Mesenchymal stem cell (in vitro differentiated cells and primary cell): ENCODE results near the gene MMS19.

Experiments used
- DNase-seq: peaks from one replicate; pipeline ENCODE4 v3.0.0-alpha.2; 2013
- H2AFZ ChIP-seq: one replicate; pipeline ENCODE4 v1.6.1; 2013; ENCODE audit warnings: low read depth, mild to moderate bottlenecking, control low read depth, inconsistent platforms, low read length, moderate library complexity
- H2AK5ac ChIP-seq: 2 replicates; pipeline ENCODE4 v1.6.1; 2013; ENCODE audit warnings: low read length, moderate library complexity, mild to moderate bottlenecking, inconsistent platforms; ENCODE audit not compliant: severe bottlenecking
- H2BK120ac ChIP-seq: one replicate; pipeline ENCODE4 v1.6.1; 2013; ENCODE audit warnings: low read depth, mild to moderate bottlenecking, inconsistent platforms, low read length, moderate library complexity
- H2BK12ac ChIP-seq, 2 experiments: one replicate each; pipeline ENCODE4 v1.6.1; 2013; ENCODE audit warnings: inconsistent platforms in 2 of 2, low read length in 2 of 2, mild to moderate bottlenecking in 2 of 2, moderate library complexity in 2 of 2, control low read depth in 1 of 2
- H2BK15ac ChIP-seq: one replicate; pipeline ENCODE4 v1.6.1; 2013; ENCODE audit warnings: mild to moderate bottlenecking, low read depth, inconsistent platforms; ENCODE audit not compliant: poor library complexity, severe bottlenecking
- H2BK5ac ChIP-seq: 2 replicates; pipeline ENCODE4 v1.6.1; 2013; ENCODE audit warnings: low read depth, mild to moderate bottlenecking, low read length, control low read depth, inconsistent platforms; ENCODE audit not compliant: poor library complexity, severe bottlenecking
- H3K14ac ChIP-seq, 2 experiments: one replicate each; pipeline ENCODE4 v1.6.1; 2013; ENCODE audit warnings: inconsistent platforms in 2 of 2, low read length in 2 of 2, control low read depth in 1 of 2, mild to moderate bottlenecking in 1 of 2, moderate library complexity in 1 of 2
- H3K18ac ChIP-seq, 2 experiments: one replicate each; pipeline ENCODE4 v1.6.1; 2013; ENCODE audit warnings: inconsistent platforms in 2 of 2, low read length in 2 of 2, control low read depth in 1 of 2, low read depth in 1 of 2, mild to moderate bottlenecking in 1 of 2
- H3K23ac ChIP-seq, 2 experiments: one replicate each; pipeline ENCODE4 v1.6.1; 2013; ENCODE audit warnings: inconsistent platforms in 2 of 2, low read length in 2 of 2, mild to moderate bottlenecking in 2 of 2, moderate library complexity in 2 of 2, control low read depth in 1 of 2
- H3K27ac ChIP-seq: 2 replicates; pipeline ENCODE4 v1.5.1; 2013; ENCODE audit warnings: mild to moderate bottlenecking, moderate library complexity, low read length, control low read depth, inconsistent platforms; ENCODE audit not compliant: poor library complexity, severe bottlenecking
- H3K27me3 ChIP-seq, 2 experiments: 2 replicates each; pipeline versions ENCODE4 v1.6.1 to v1.7.0; 2013; ENCODE audit warnings: low read length in 2 of 2, mild to moderate bottlenecking in 2 of 2, moderate library complexity in 2 of 2, control low read depth in 1 of 2, inconsistent platforms in 1 of 2; ENCODE audit not compliant: control insufficient read depth in 1 of 2, insufficient read depth in 1 of 2
- H3K36me3 ChIP-seq, 2 experiments: 2 replicates each; pipeline versions ENCODE4 v1.6.1 to v1.7.0; 2013; ENCODE audit warnings: low read length in 2 of 2, control low read depth in 1 of 2, inconsistent platforms in 1 of 2, low read depth in 1 of 2, mild to moderate bottlenecking in 1 of 2; ENCODE audit not compliant: insufficient read depth in 2 of 2, control insufficient read depth in 1 of 2
- H3K4ac ChIP-seq, 2 experiments: one replicate each; pipeline ENCODE4 v1.6.1; 2013; ENCODE audit warnings: inconsistent platforms in 2 of 2, low read length in 2 of 2, mild to moderate bottlenecking in 2 of 2, moderate library complexity in 2 of 2, control low read depth in 1 of 2, low read depth in 1 of 2
- H3K4me1 ChIP-seq: 2 replicates; pipeline ENCODE4 v1.6.1; 2013; ENCODE audit warnings: low read depth, low read length, control low read depth; ENCODE audit not compliant: control insufficient read depth, insufficient read depth
- H3K4me2 ChIP-seq: 2 replicates; pipeline ENCODE4 v1.6.1; 2013; ENCODE audit warnings: low read length, mild to moderate bottlenecking, inconsistent platforms; ENCODE audit not compliant: poor library complexity, severe bottlenecking
- H3K4me3 ChIP-seq, 2 experiments: 2 replicates each; pipeline versions ENCODE4 v1.5.1 to v1.7.0; 2013; ENCODE audit warnings: low read length in 2 of 2, mild to moderate bottlenecking in 2 of 2, control low read depth in 1 of 2, low read depth in 1 of 2; ENCODE audit not compliant: insufficient read depth in 1 of 2
- H3K79me1 ChIP-seq: replicated peaks from 2 replicates; pipeline ENCODE4 v1.6.1; 2013; ENCODE audit warnings: mild to moderate bottlenecking, control low read depth, low read length, inconsistent platforms; ENCODE audit not compliant: poor library complexity, severe bottlenecking
- H3K9ac ChIP-seq: 2 replicates; pipeline ENCODE4 v1.7.0; 2013; ENCODE audit warnings: mild to moderate bottlenecking, low read length, moderate library complexity
- H3K9me3 ChIP-seq: 2 replicates; pipeline ENCODE4 v1.7.0; 2013; ENCODE audit warnings: mild to moderate bottlenecking, low read length; ENCODE audit not compliant: control insufficient read depth
- H4K8ac ChIP-seq: one replicate; pipeline ENCODE4 v1.6.1; 2013; ENCODE audit warnings: inconsistent platforms, mild to moderate bottlenecking, low read length, moderate library complexity
- H4K91ac ChIP-seq: one replicate; pipeline ENCODE4 v1.6.1; 2013; ENCODE audit warnings: mild to moderate bottlenecking, low read length, inconsistent platforms
- whole genome bisulfite sequencing: methylation state at CpG from one replicate; pipeline ENCODE4 v1.1.7; 2013; ENCODE audit warnings: mixed read lengths; 5-methylcytosine and 5-hydroxymethylcytosine counted together

MMS19 gene

DNA sequence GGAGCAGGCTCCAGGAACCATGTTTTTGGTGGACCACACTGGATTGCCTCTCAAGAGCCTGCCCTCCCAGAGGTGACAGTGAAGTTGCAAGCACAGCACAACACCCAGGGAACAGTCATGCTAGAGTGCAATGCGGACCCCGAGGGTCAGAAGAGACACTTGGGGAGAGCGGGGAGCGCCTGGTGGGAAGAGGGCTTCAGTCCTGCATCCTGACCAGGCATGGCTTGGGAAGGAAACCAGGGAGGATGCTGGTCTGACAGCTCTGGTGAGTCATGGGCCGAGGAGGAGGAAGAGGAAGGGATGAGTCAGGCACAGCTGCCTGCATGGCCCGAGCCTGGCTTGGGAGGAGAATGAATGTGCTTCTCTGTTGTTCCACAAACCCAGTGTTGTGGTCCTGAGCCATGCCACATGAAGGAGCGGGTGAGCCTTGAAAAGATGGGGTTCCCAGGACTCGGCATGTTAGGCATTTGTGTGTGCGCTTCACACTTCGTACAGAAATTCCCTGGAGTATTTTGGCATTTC, 44.9 kb upstream of the MMS19 start:
- Histone ChIP-seq H2BK15ac (peak overlapping the region; percentile 91), H2BK120ac (peak overlapping the region; percentile 90), H3K27me3 (no peaks in the 10 kb centered on the region), H2AFZ (peak overlapping the region; percentile 15), H4K8ac (peak overlapping the region; percentile 88), H2AK5ac (peak overlapping the region; percentile 41), H3K9ac (peak overlapping the region; percentile 81), H3K18ac (peak overlapping the region; percentile 90 to 91), H3K36me3 (peaks cover 0 to 8% of the 10 kb centered on the region in 2 experiments), H3K4me2 (no peak overlapping the region), H2BK5ac (peak overlapping the region; percentile 79), H3K4me1 (peaks cover 51% of the 10 kb centered on the region), H4K91ac (peak overlapping the region; percentile 83), H3K79me1 (peaks cover 12% of the 10 kb centered on the region), H3K23ac (peak overlapping the region in 1 of 2 experiments; percentile 19), H3K4me3 (peak overlapping the region in 1 of 2 experiments; percentile 30), H3K27ac (peak overlapping the region; percentile 96), H3K9me3 (no peaks in the 10 kb centered on the region), H3K14ac (peak overlapping the region in 1 of 2 experiments; percentile 55), H2BK12ac (peak overlapping the region; percentile 73 to 81), H3K4ac (peak overlapping the region in 1 of 2 experiments; percentile 62)
- DNase-seq = peak; percentile 97
- under 1% methylated on average over 10 of the region's 10 CpGs for WGBS

DNA sequence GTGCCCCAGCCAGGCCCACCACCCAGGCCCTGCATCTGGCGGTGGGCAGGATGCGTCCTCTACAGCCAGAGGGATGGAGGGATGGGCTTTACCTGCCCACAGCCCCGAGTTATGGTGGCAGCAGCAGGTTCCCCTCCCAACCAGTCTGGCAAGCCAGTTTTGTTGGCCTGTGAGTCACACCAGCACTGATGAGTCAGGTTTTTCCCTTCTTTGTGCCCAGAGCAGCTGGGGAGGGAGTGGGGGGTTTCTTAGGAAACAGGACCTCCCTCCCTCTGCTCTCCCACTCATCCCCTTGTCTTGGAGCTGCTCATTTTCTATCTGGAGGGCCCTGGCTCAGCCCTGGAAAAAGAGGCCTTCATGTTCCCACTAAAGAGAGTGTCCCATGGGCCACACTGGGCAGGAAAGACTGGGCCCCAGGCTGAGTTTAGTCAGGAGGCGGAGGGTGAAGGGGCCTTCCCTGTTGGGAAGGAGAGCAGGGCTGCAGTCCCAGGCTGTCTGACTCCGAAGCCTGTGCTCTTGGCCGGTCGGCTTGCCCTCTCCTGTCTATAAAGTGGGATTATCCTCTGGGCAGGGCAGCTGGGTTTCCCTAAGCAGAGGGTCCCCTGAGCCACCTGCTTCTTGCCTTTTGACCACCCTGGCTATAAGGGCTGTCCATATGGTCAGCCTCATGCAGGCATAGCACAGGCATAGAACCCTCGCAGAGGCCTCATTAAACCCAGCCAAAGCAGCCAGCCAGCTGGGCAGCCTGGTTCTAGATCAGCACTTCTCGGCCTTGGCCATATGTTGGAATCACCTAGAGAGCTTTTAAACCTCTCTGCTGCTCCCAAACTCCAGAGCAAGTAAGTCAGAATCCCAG, 44.2 kb upstream of the MMS19 start:
- H3K14ac ChIP-seq = peak overlapping the region in 1 of 2 experiments; percentile 26
- H3K4me2 ChIP-seq = no peak overlapping the region

DNA sequence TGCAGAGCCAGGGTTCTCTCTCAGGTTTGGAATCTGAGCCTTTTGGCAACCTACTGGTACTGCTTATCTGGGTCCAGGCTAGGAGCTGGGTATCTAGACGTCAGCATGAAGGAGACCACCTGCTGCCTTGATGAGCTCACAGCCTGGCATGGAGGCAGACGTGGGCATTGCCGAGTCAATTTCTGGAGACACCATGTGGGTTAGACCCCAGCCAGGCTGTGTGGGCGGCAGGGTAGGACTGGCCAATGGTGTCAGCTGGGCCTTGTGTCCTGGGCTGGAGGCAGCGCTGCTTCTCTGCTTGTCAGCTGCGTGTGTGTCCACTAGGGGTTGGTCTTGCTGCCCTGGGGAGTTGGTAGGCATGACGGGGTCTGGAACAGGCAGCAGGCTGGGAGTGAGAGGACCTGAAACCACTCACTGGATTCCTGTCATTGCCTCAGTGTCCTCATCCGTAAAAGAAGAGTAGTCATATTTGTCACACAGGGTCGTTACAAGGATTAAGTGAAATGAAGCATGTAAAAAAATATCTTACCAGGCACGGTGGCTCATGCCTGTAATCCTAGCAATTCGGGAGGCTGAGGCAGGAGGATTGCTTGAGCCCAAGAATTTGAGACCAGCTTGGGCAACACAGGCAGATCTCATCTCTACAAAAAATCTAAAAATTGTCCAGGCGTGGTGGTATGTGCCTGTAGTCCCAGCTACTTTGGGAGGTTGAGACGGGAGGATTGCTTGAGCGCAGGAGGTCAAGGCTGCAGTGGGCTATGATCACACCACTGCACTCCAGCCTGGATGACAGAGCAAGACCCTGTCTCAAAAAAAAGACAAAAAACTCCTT, 42.7 kb upstream of the MMS19 start:
- H3K27me3 ChIP-seq = no peaks in the 10 kb centered on the region
- peak overlapping the region; percentile 3 for H2BK5ac ChIP-seq
- 94% methylated on average over 14 of the region's 14 CpGs for WGBS
- no peak overlapping the region for H2BK120ac ChIP-seq
- no peak for DNase-seq
- peak overlapping the region; percentile 19 to 49 for H3K4ac ChIP-seq
- H3K9me3 ChIP-seq = no peaks in the 10 kb centered on the region
- H4K8ac ChIP-seq = peak overlapping the region; percentile 58
- H2BK12ac ChIP-seq = peak overlapping the region; percentile 59 to 95
- H2AFZ ChIP-seq = no peak overlapping the region
- H4K91ac ChIP-seq = peak overlapping the region; percentile 93
- peak overlapping the region; percentile 97 for H2AK5ac ChIP-seq
- H2BK15ac ChIP-seq = no peak overlapping the region
- H3K4me3 ChIP-seq = peak overlapping the region in 1 of 2 experiments; percentile 43
- no peak overlapping the region for H3K4me2 ChIP-seq
- H3K36me3 ChIP-seq = peaks cover 0 to 3% of the 10 kb centered on the region in 2 experiments
- H3K23ac ChIP-seq = no peak overlapping the region
- peak overlapping the region in 1 of 2 experiments; percentile 19 for H3K14ac ChIP-seq
- H3K27ac ChIP-seq = peak overlapping the region; percentile 96
- peaks cover 46% of the 10 kb centered on the region for H3K4me1 ChIP-seq
- peak overlapping the region; percentile 17 to 79 for H3K18ac ChIP-seq
- H3K79me1 ChIP-seq = peaks cover 18% of the 10 kb centered on the region
- H3K9ac ChIP-seq = peak overlapping the region; percentile 81

More for the DNA sequence above, 44.2 kb upstream of the MMS19 start:
- Histone ChIP-seq H2BK5ac (peak overlapping the region; percentile 79), H3K4me3 (peak overlapping the region in 1 of 2 experiments; percentile 61), H3K79me1 (peaks cover 16% of the 10 kb centered on the region), H3K9ac (peak overlapping the region; percentile 81), H2AK5ac (peak overlapping the region; percentile 95), H3K4me1 (peaks cover 49% of the 10 kb centered on the region), H2AFZ (peak overlapping the region; percentile 54), H2BK15ac (peak overlapping the region; percentile 91), H3K23ac (peak overlapping the region in 1 of 2 experiments; percentile 50), H3K18ac (peak overlapping the region; percentile 90 to 91), H4K8ac (peak overlapping the region; percentile 88), H3K27me3 (no peaks in the 10 kb centered on the region), H2BK120ac (peak overlapping the region; percentile 90), H3K36me3 (peaks cover 0 to 8% of the 10 kb centered on the region in 2 experiments), H4K91ac (peak overlapping the region; percentile 92), H3K9me3 (no peaks in the 10 kb centered on the region), H3K4ac (peak overlapping the region; percentile 62 to 88), H2BK12ac (peak overlapping the region; percentile 81 to 100), H3K27ac (peak overlapping the region; percentile 96)
- 23% methylated on average over 7 of the region's 9 CpGs for WGBS
- peak; percentile 97 for DNase-seq
